ENCODE measurements around the gene MRPS18A.

GRCh38 chr6:43622541-43622940, 65.0 kb downstream of the MRPS18A start:
- TF ChIP-seq POLR2A (IDR thresholded peaks at IDR 0.05) = no peak
- TF ChIP-seq CTCF (IDR thresholded peaks at IDR 0.05 in 4 of 5, conservative IDR thresholded peaks at IDR 0.05 in 1 of 5) = no peak
